Neural progenitor cell (in vitro differentiated cells): ENCODE results near the gene SORT1. TPM values are rescaled to one million over a fixed set of nuclear protein-coding genes. Genes with fewer than 3 reads are reported as not detected.

ENCODE experiments used
- DNase-seq: peaks from one replicate; pipeline ENCODE4 v3.0.0-alpha.2; 2016; ENCODE audit warnings: low spot score
- H2AFZ ChIP-seq: fragments of 200-600 bp; sonication (generic); replicated peaks from 2 replicates; pipeline ENCODE4 v1.6.1; 2016; ENCODE audit warnings: antibody characterized with exemption
- H3F3A ChIP-seq: fragments of 200-600 bp; sonication (generic); 2 replicates; pipeline ENCODE4 v1.6.1; 2016; ENCODE audit warnings: antibody characterized with exemption, low read depth
- H3K27ac ChIP-seq: fragments of 200-600 bp; sonication (generic); 2 replicates; pipeline ENCODE4 v1.5.1; 2016; ENCODE audit warnings: mild to moderate bottlenecking
- H3K27me3 ChIP-seq: fragments of 200-600 bp; sonication (generic); 2 replicates; pipeline ENCODE4 v1.6.1; 2016; ENCODE audit warnings: mild to moderate bottlenecking, moderate library complexity
- H3K36me3 ChIP-seq: fragments of 200-600 bp; sonication (generic); 2 replicates; pipeline ENCODE4 v1.5.1; 2016
- H3K4me1 ChIP-seq: fragments of 200-600 bp; sonication (generic); 2 replicates; pipeline ENCODE4 v1.6.1; 2016; ENCODE audit warnings: mixed run types
- H3K4me2 ChIP-seq: fragments of 200-600 bp; sonication (generic); 2 replicates; pipeline ENCODE4 v1.6.1; 2016
- H3K4me3 ChIP-seq: fragments of 200-600 bp; sonication (generic); 2 replicates; pipeline ENCODE4 v1.5.1; 2016
- H3K79me2 ChIP-seq: fragments of 200-600 bp; sonication (generic); 2 replicates; pipeline ENCODE4 v1.6.1; 2016; ENCODE audit warnings: low read depth
- H3K9ac ChIP-seq: fragments of 200-600 bp; sonication (generic); 2 replicates; pipeline ENCODE4 v1.6.1; 2016
- H3K9me3 ChIP-seq: fragments of 200-600 bp; sonication (generic); 2 replicates; pipeline ENCODE4 v1.5.1; 2016; ENCODE audit warnings: low read depth
- H4K20me1 ChIP-seq: fragments of 200-600 bp; sonication (generic); 2 replicates; pipeline ENCODE4 v1.6.1; 2016; ENCODE audit warnings: low read depth
- H3K27ac Mint-ChIP-seq: 3 replicates; pipeline ENCODE4 v1.8.0; 2021; ENCODE audit warnings: mixed read lengths
- H3K27me3 Mint-ChIP-seq: 2 replicates; pipeline ENCODE4 v1.8.0; 2022; ENCODE audit warnings: low read depth, mild to moderate bottlenecking, inconsistent platforms, moderate library complexity, mixed read lengths; ENCODE audit not compliant: insufficient read depth
- H3K36me3 Mint-ChIP-seq: 3 replicates; pipeline ENCODE4 v1.8.0; 2021; ENCODE audit warnings: mixed read lengths
- H3K4me1 Mint-ChIP-seq: 3 replicates; pipeline ENCODE4 v1.8.0; 2021; ENCODE audit warnings: mixed read lengths
- H3K4me3 Mint-ChIP-seq: 3 replicates; pipeline ENCODE4 v1.8.0; 2021; ENCODE audit warnings: mild to moderate bottlenecking, moderate library complexity, mixed read lengths
- H3K9me3 Mint-ChIP-seq: 3 replicates; pipeline ENCODE4 v1.8.0; 2020; ENCODE audit warnings: mixed read lengths
- CTCF ChIP-seq: fragments of 200-600 bp; sonication (generic); IDR thresholded peaks from 2 replicates; pipeline ENCODE4 v1.5.1; 2017; ENCODE audit warnings: antibody characterized with exemption, mild to moderate bottlenecking
- EZH2 ChIP-seq: fragments of 200-600 bp; sonication (generic); IDR thresholded peaks from 2 replicates; pipeline ENCODE4 v1.6.1; 2017; ENCODE audit warnings: antibody characterized with exemption, mild to moderate bottlenecking, moderate library complexity
- EZH2phosphoT487 ChIP-seq: fragments of 200-600 bp; sonication (generic); IDR thresholded peaks from 2 replicates; pipeline ENCODE4 v1.6.1; 2017; ENCODE audit warnings: antibody characterized with exemption
- total RNA-seq: library from RNA; depleted of rRNA; stranded (reverse); fragments of >200 nt; gene quantifications from 2 replicates; pipeline ENCODE4 v1.2.3, GENCODE V29; 2015; ENCODE audit warnings: low replicate concordance

The SORT1 gene
- total RNA-seq, 1 donor from 2014 or later: 38.9 TPM

GRCh38 chr1:109370712-109371340 lies 26.9 kb downstream of the SORT1 start:
- Histone ChIP-seq H3K79me2 (peaks cover 61% of the 10 kb centered on the region), H3K36me3 (no peaks in the 10 kb centered on the region), H4K20me1 (no peaks in the 10 kb centered on the region), H3K27me3 (no peaks in the 10 kb centered on the region), H3K4me2 (no peak overlapping the region), H3K9me3 (no peaks in the 10 kb centered on the region), H3K4me1 (no peaks in the 10 kb centered on the region), H2AFZ (no peak overlapping the region), H3F3A (no peaks in the 10 kb centered on the region), H3K4me3 (no peak overlapping the region), H3K9ac (no peak overlapping the region), H3K27ac (no peak overlapping the region)
- no peak for DNase-seq
- no peak for TF ChIP-seq EZH2
- TF ChIP-seq CTCF: no peak
- TF ChIP-seq EZH2phosphoT487: no peak
- peaks cover 7% of the 10 kb centered on the region for H3K4me1 Mint-ChIP-seq
- H3K9me3 Mint-ChIP-seq: peaks cover 10% of the 10 kb centered on the region
- H3K27ac Mint-ChIP-seq: no peak overlapping the region
- H3K4me3 Mint-ChIP-seq: no peak overlapping the region
- H3K36me3 Mint-ChIP-seq: peaks cover 16% of the 10 kb centered on the region
- no peaks in the 10 kb centered on the region for H3K27me3 Mint-ChIP-seq

GRCh38 chr1:109369167-109369746 lies 28.5 kb downstream of the SORT1 start:
- H2AFZ ChIP-seq: no peak overlapping the region
- H3K4me2 ChIP-seq: no peak overlapping the region

GRCh38 chr1:109368464-109368863 lies 29.3 kb downstream of the SORT1 start:
- no peak for TF ChIP-seq CTCF
- TF ChIP-seq EZH2phosphoT487: no peak
- no peak for TF ChIP-seq EZH2
- Mint-ChIP-seq H3K9me3 (peaks cover 3% of the 10 kb centered on the region), H3K27me3 (no peaks in the 10 kb centered on the region), H3K36me3 (peaks cover 11% of the 10 kb centered on the region), H3K27ac (no peak overlapping the region), H3K4me3 (no peak overlapping the region), H3K4me1 (peaks cover 7% of the 10 kb centered on the region)
- Histone ChIP-seq H3K79me2 (peaks cover 39% of the 10 kb centered on the region), H3K27ac (no peak overlapping the region), H3K27me3 (no peaks in the 10 kb centered on the region), H3K4me3 (no peak overlapping the region), H3K36me3 (no peaks in the 10 kb centered on the region), H3K4me1 (no peaks in the 10 kb centered on the region), H4K20me1 (no peaks in the 10 kb centered on the region), H3K9ac (no peak overlapping the region), H3F3A (no peaks in the 10 kb centered on the region), H2AFZ (no peak overlapping the region), H3K9me3 (no peaks in the 10 kb centered on the region), H3K4me2 (no peak overlapping the region)
- DNase-seq: no peak

More at GRCh38 chr1:109369167-109369746, 28.5 kb downstream of the SORT1 start:
- Histone ChIP-seq H3K27me3 (no peaks in the 10 kb centered on the region), H3K36me3 (no peaks in the 10 kb centered on the region), H3K79me2 (peaks cover 47% of the 10 kb centered on the region), H3F3A (no peaks in the 10 kb centered on the region), H3K27ac (no peak overlapping the region), H3K4me1 (no peaks in the 10 kb centered on the region), H4K20me1 (no peaks in the 10 kb centered on the region), H3K4me3 (no peak overlapping the region), H3K9me3 (no peaks in the 10 kb centered on the region), H3K9ac (no peak overlapping the region)
- Mint-ChIP-seq H3K4me3 (no peak overlapping the region), H3K36me3 (peaks cover 11% of the 10 kb centered on the region), H3K9me3 (peaks cover 3% of the 10 kb centered on the region), H3K27ac (no peak overlapping the region), H3K27me3 (no peaks in the 10 kb centered on the region), H3K4me1 (peaks cover 7% of the 10 kb centered on the region)
- no peak for DNase-seq
- TF ChIP-seq CTCF: no peak
- no peak for TF ChIP-seq EZH2
- TF ChIP-seq EZH2phosphoT487: no peak
